ENCODE results near the gene SPTAN1.

SPTAN1 gene

GRCh38 chr9:128675382-128675781, 123.0 kb downstream of the SPTAN1 start:
- no peak for DNase-seq (ENCODE audit: low read depth)

GRCh38 chr9:128677794-128678193, 125.4 kb downstream of the SPTAN1 start:
- DNase-seq (ENCODE audit: low read depth) = no peak

All from stromal cell of bone marrow (primary cell).